GM23338 (cell line): ENCODE measurements around the gene TERB1. TPM values are rescaled to one million over a fixed set of nuclear protein-coding genes. Genes with fewer than 3 reads are reported as not detected.

Experiments
- ATAC-seq: fragments of 200-7000 bp; cut with Tn5 transposase; 3 replicates; pipeline ENCODE4 v1.9.1; 2020
- DNase-seq: peaks from one replicate; pipeline ENCODE4 v3.0.0-alpha.2; 2015; ENCODE audit warnings: low spot score
- H2AFZ ChIP-seq: fragments of 200-600 bp; sonication (generic); 2 replicates; pipeline ENCODE4 v1.8.0; 2016; ENCODE audit warnings: antibody characterized with exemption, mild to moderate bottlenecking, moderate library complexity
- H3F3A ChIP-seq: fragments of 200-600 bp; sonication (generic); replicated peaks from 2 replicates; pipeline ENCODE4 v1.8.0; 2017; ENCODE audit warnings: antibody characterized with exemption, mixed run types, low read depth
- H3K27ac ChIP-seq: fragments of 200-600 bp; sonication (generic); 2 replicates; pipeline ENCODE4 v1.6.1; 2016; ENCODE audit warnings: low read depth
- H3K27me3 ChIP-seq: fragments of 200-600 bp; sonication (generic); 2 replicates; pipeline ENCODE4 v1.8.0; 2016; ENCODE audit warnings: mild to moderate bottlenecking, mixed run types, moderate library complexity; ENCODE audit not compliant: insufficient read depth
- H3K36me3 ChIP-seq: fragments of 200-600 bp; sonication (generic); 2 replicates; pipeline ENCODE4 v1.8.0; 2016; ENCODE audit warnings: mild to moderate bottlenecking; ENCODE audit not compliant: insufficient read depth
- H3K4me1 ChIP-seq: fragments of 200-600 bp; sonication (generic); 2 replicates; pipeline ENCODE4 v1.8.0; 2016; ENCODE audit warnings: mild to moderate bottlenecking, moderate library complexity; ENCODE audit not compliant: insufficient read depth
- H3K4me2 ChIP-seq: fragments of 200-600 bp; sonication (generic); 2 replicates; pipeline ENCODE4 v1.7.1; 2017; ENCODE audit warnings: mixed run types
- H3K4me3 ChIP-seq: fragments of 200-600 bp; sonication (generic); 2 replicates; pipeline ENCODE4 v1.6.1; 2016; ENCODE audit warnings: mixed run types
- H3K79me2 ChIP-seq: fragments of 200-600 bp; sonication (generic); replicated peaks from 2 replicates; pipeline ENCODE4 v1.8.0; 2017; ENCODE audit warnings: mild to moderate bottlenecking; ENCODE audit not compliant: insufficient read depth
- H3K9me2 ChIP-seq: fragments of 200-600 bp; sonication (generic); 2 replicates; pipeline ENCODE4 v1.8.0; 2017; ENCODE audit not compliant: insufficient read depth
- H4K20me1 ChIP-seq: fragments of 200-600 bp; sonication (generic); replicated peaks from 2 replicates; pipeline ENCODE4 v1.8.0; 2017; ENCODE audit warnings: mild to moderate bottlenecking; ENCODE audit not compliant: insufficient read depth
- H3K27ac Mint-ChIP-seq: 2 replicates; pipeline ENCODE4 v1.8.0; 2020; ENCODE audit warnings: inconsistent platforms, mild to moderate bottlenecking, moderate library complexity, mixed read lengths
- H3K27me3 Mint-ChIP-seq: 3 replicates; pipeline ENCODE4 v1.8.0; 2022; ENCODE audit warnings: low read depth, mild to moderate bottlenecking, moderate library complexity, mixed read lengths, inconsistent platforms; ENCODE audit not compliant: insufficient read depth, poor library complexity
- H3K36me3 Mint-ChIP-seq: 3 replicates; pipeline ENCODE4 v1.8.0; 2021; ENCODE audit warnings: low read depth, mild to moderate bottlenecking, inconsistent platforms, moderate library complexity, mixed read lengths
- H3K4me1 Mint-ChIP-seq: 3 replicates; pipeline ENCODE4 v1.8.0; 2020; ENCODE audit warnings: mild to moderate bottlenecking, inconsistent platforms, mixed read lengths
- H3K4me3 Mint-ChIP-seq: 3 replicates; pipeline ENCODE4 v1.8.0; 2021; ENCODE audit warnings: moderate library complexity, mild to moderate bottlenecking, inconsistent platforms, mixed read lengths
- H3K9me3 Mint-ChIP-seq: 3 replicates; pipeline ENCODE4 v1.8.0; 2020; ENCODE audit warnings: moderate library complexity, mild to moderate bottlenecking, inconsistent platforms, mixed read lengths
- CREB1 ChIP-seq: fragments of 250-450 bp; sonication (Bioruptor Pico); IDR thresholded peaks from 2 replicates; pipeline ENCODE4 v1.5.0; 2020; ENCODE audit warnings: low read depth, mild to moderate bottlenecking, moderate library complexity
- CTCF ChIP-seq, 2 experiments: fragments of 200-600 bp in 1 of 2; sonication (generic) in 1 of 2; conservative IDR thresholded peaks; 2 replicates each; pipeline versions ENCODE4 v1.5.1 to v1.6.1; 2016 to 2017; ENCODE audit warnings: antibody characterized with exemption in 2 of 2, low read depth in 2 of 2, mild to moderate bottlenecking in 2 of 2, moderate library complexity in 1 of 2
- ETS1 ChIP-seq: IDR thresholded peaks from 2 replicates; pipeline ENCODE4 v1.6.1; 2016; ENCODE audit warnings: antibody characterized with exemption
- JUNB ChIP-seq: IDR thresholded peaks from one replicate; pipeline ENCODE4 v1.6.1; 2016; ENCODE audit warnings: antibody characterized with exemption; ENCODE audit not compliant: unreplicated experiment
- POLR2AphosphoS5 ChIP-seq: IDR thresholded peaks from 2 replicates; pipeline ENCODE4 v1.6.1; 2016; ENCODE audit warnings: antibody characterized with exemption, low read depth
- REST ChIP-seq: IDR thresholded peaks from one replicate; pipeline ENCODE4 v1.6.1; 2018; ENCODE audit warnings: antibody characterized with exemption; ENCODE audit not compliant: unreplicated experiment
- ZNF114 ChIP-seq: fragments of 250-450 bp; sonication (Bioruptor Pico); IDR thresholded peaks from 2 replicates; pipeline ENCODE4 v1.5.0; 2020; ENCODE audit warnings: mild to moderate bottlenecking, moderate library complexity
- polyA plus RNA-seq: library from polyadenylated mRNA; unstranded; fragments of >200 nt; fragmentation: Nextera tagmentation; extraction: Ambion mirVana; gene quantifications from 2 replicates; pipeline ENCODE4 v1.2.1, GENCODE V29; 2016
- total RNA-seq: library from RNA; depleted of rRNA; stranded (reverse); fragments of >200 nt; shearing (Covaris generic); gene quantifications from 2 replicates; pipeline ENCODE4 v1.2.3, GENCODE V29; 2014

The TERB1 gene
- total and polyA plus RNA-seq, 2 experiments from 2014 or later, result not detected

- TF ChIP-seq CTCF (conservative IDR thresholded peaks at IDR 0.05; ENCODE audit: low read depth in 2 of 2) (no peak), CREB1 (CRISPR knock-in tag) (no peak), JUNB (no peak)
These were observed 88.3 kb downstream of the TERB1 start (continued) for GRCh38 chr16:66713076-66713475.

GRCh38 chr16:66712512-66712911, 88.9 kb downstream of the TERB1 start:
- Histone ChIP-seq H3K79me2 (no peaks in the 10 kb centered on the region), H3K27me3 (no peaks in the 10 kb centered on the region), H3K4me1 (no peaks in the 10 kb centered on the region), H3K27ac (no peak overlapping the region), H3F3A (peaks cover 4% of the 10 kb centered on the region; the same call in 1 of the 2 replicates), H2AFZ (no peak overlapping the region), H4K20me1 (no peaks in the 10 kb centered on the region), H3K4me3 (no peak overlapping the region), H3K4me2 (no peak overlapping the region), H3K9me2 (no peaks in the 10 kb centered on the region), H3K36me3 (no peaks in the 10 kb centered on the region)
- no peak for TF ChIP-seq POLR2AphosphoS5
- TF ChIP-seq ZNF114 (CRISPR knock-in tag), result no peak
- DNase-seq (no peak), ATAC-seq (no peak)
- Mint-ChIP-seq H3K27ac (no peak overlapping the region), H3K4me3 (no peak overlapping the region), H3K27me3 (peaks cover 6% of the 10 kb centered on the region), H3K4me1 (peaks cover under 1% of the 10 kb centered on the region; the same call in 1 of the 3 replicates), H3K36me3 (peaks cover 8% of the 10 kb centered on the region), H3K9me3 (peaks cover 11% of the 10 kb centered on the region; the same call in 2 of the 3 replicates)

- no peak overlapping the region for H2AFZ ChIP-seq
- no peak overlapping the region for H3K27ac Mint-ChIP-seq
- H3K9me2 ChIP-seq, result no peaks in the 10 kb centered on the region
- H3K79me2 ChIP-seq, result no peaks in the 10 kb centered on the region
- no peak overlapping the region for H3K4me3 Mint-ChIP-seq
- H3K4me1 ChIP-seq, result no peaks in the 10 kb centered on the region
- H3K27ac ChIP-seq, result no peak overlapping the region
- ATAC-seq (no peak), DNase-seq (no peak)
- peaks cover 10% of the 10 kb centered on the region for H3K27me3 Mint-ChIP-seq
- no peaks in the 10 kb centered on the region for H3F3A ChIP-seq
- peaks cover 11% of the 10 kb centered on the region; the same call in 2 of the 3 replicates for H3K9me3 Mint-ChIP-seq
- H3K36me3 Mint-ChIP-seq, result peaks cover 5% of the 10 kb centered on the region
- no peaks in the 10 kb centered on the region for H3K36me3 ChIP-seq
- H3K4me2 ChIP-seq, result no peak overlapping the region
- peaks cover 6% of the 10 kb centered on the region; the same call in 2 of the 3 replicates for H3K4me1 Mint-ChIP-seq
- H3K27me3 ChIP-seq, result no peaks in the 10 kb centered on the region
- H4K20me1 ChIP-seq, result no peaks in the 10 kb centered on the region
- no peak overlapping the region for H3K4me3 ChIP-seq
- no peak for TF ChIP-seq ETS1
- TF ChIP-seq REST, result no peak
- no peak for TF ChIP-seq CREB1 (CRISPR knock-in tag)
- no peak for TF ChIP-seq ZNF114 (CRISPR knock-in tag)
These were observed 89.8 kb downstream of the TERB1 start for GRCh38 chr16:66711581-66711980.
